Measurements from ENCODE around the gene MLC1.

GRCh38 chr22:50080077-50080465 is 5.2 kb downstream of the MLC1 start:
- no peak for TF ChIP-seq CTCF (IDR thresholded peaks at IDR 0.05)
- TF ChIP-seq POLR2A (IDR thresholded peaks at IDR 0.05) = no peak
